Prostate gland (tissue), 2 donors: Measurements from ENCODE around the gene ATP5F1E. TPM values are rescaled to one million over a fixed set of nuclear protein-coding genes. Genes with fewer than 3 reads are reported as not detected.

Experiments used
- DNase-seq: peaks from one replicate; pipeline ENCODE4 v3.0.0-alpha.2; 2019; ENCODE audit warnings: low spot score
- H3K27ac ChIP-seq, 2 donors: fragments of 200-600 bp; sonication (generic); 2 replicates each; pipeline ENCODE4 v1.5.1; 2017 to 2019
- H3K27me3 ChIP-seq: fragments of 200-600 bp; sonication (generic); replicated peaks from 2 replicates; pipeline ENCODE4 v1.5.1; 2019; ENCODE audit not compliant: insufficient read depth
- H3K36me3 ChIP-seq, 2 donors: fragments of 200-600 bp; sonication (generic); 1 replicate in 1 of 2; 2 replicates in 1 of 2; pipeline versions ENCODE4 v1.5.1 to v1.8.1; 2017 to 2019
- H3K4me1 ChIP-seq: fragments of 200-600 bp; sonication (generic); replicated peaks from 2 replicates; pipeline ENCODE4 v1.5.1; 2019
- H3K4me3 ChIP-seq, 2 donors: fragments of 200-600 bp; sonication (generic); 2 replicates each; pipeline ENCODE4 v1.5.1; 2017 to 2019
- H3K9me3 ChIP-seq: fragments of 200-600 bp; sonication (generic); 2 replicates; pipeline ENCODE4 v1.5.1; 2017
- CTCF ChIP-seq, 4 experiments: fragments of 200-600 bp in 2 of 4; fragments of 450-650 bp in 2 of 4; sonication (generic) in 2 of 4; IDR thresholded peaks; 1 replicate in 3 of 4; 2 replicates in 1 of 4; pipeline ENCODE4 v1.5.1; 2016 to 2019; ENCODE audit warnings: antibody characterized with exemption in 4 of 4, mild to moderate bottlenecking in 2 of 4, moderate library complexity in 2 of 4
- POLR2A ChIP-seq: fragments of 450-650 bp; IDR thresholded peaks from one replicate; pipeline ENCODE4 v1.6.1; 2016; ENCODE audit warnings: antibody characterized with exemption, mild to moderate bottlenecking
- POLR2AphosphoS5 ChIP-seq: sonication (generic); formaldehyde crosslinking; IDR thresholded peaks from one replicate; pipeline ENCODE4 v1.6.1; 2017; ENCODE audit warnings: antibody characterized with exemption
- WGBS: methylation state at CpG from one replicate; pipeline ENCODE4 v1.1.5; 2018; 5-methylcytosine and 5-hydroxymethylcytosine counted together
- intact Hi-C: fragments of 100-400 bp; cut with DNase I; formaldehyde crosslinking; loops from one replicate; pipeline ENCODE4 v1.14.2; 2022
- total RNA-seq, 2 donors: library from RNA; depleted of rRNA; stranded (reverse); fragments of >200 nt; gene quantifications; one replicate each; pipeline ENCODE4 v1.1.0, GENCODE V29; 2016

Gene ATP5F1E
- total RNA-seq, 2 donors from 2014 or later: 23.5 to 24.4 TPM

GRCh38 chr20:59010995-59011873 is 20.9 kb downstream of the ATP5F1E start:
- H3K9me3 ChIP-seq: no peaks in the 10 kb centered on the region
- no peak overlapping the region for H3K27ac ChIP-seq
- no peak overlapping the region for H3K4me3 ChIP-seq
- 61% methylated on average over 17 of the region's 17 CpGs for WGBS
- no peaks in the 10 kb centered on the region for H3K27me3 ChIP-seq
- DNase-seq: peak; percentile 51
- no peaks in the 10 kb centered on the region for H3K36me3 ChIP-seq
- intact Hi-C loops: no loop called here
- no peaks in the 10 kb centered on the region for H3K4me1 ChIP-seq
- TF ChIP-seq CTCF (IDR thresholded peaks at IDR 0.05): no peak
- peak; percentile 51 for TF ChIP-seq POLR2AphosphoS5

- Histone ChIP-seq H3K27me3 (no peaks in the 10 kb centered on the region), H3K4me1 (peaks cover 5% of the 10 kb centered on the region), H3K27ac (no peak overlapping the region), H3K36me3 (no peaks in the 10 kb centered on the region), H3K9me3 (no peaks in the 10 kb centered on the region), H3K4me3 (no peak overlapping the region)
- no peak for DNase-seq
- TF ChIP-seq POLR2A: no peak
- no peak for TF ChIP-seq CTCF (IDR thresholded peaks at IDR 0.05)
- TF ChIP-seq POLR2AphosphoS5: no peak
- intact Hi-C loops: no loop called here
- 64% methylated on average over 8 of the region's 8 CpGs for WGBS
These were observed 21.7 kb downstream of the ATP5F1E start for GRCh38 chr20:59010321-59010994.

GRCh38 chr20:59008715-59009336 is 23.3 kb downstream of the ATP5F1E start:
- Histone ChIP-seq H3K27ac (no peak overlapping the region), H3K27me3 (no peaks in the 10 kb centered on the region), H3K36me3 (no peaks in the 10 kb centered on the region), H3K9me3 (no peaks in the 10 kb centered on the region), H3K4me1 (peaks cover 7% of the 10 kb centered on the region), H3K4me3 (no peak overlapping the region)
- WGBS: 88% methylated on average over 8 of the region's 8 CpGs
- DNase-seq: no peak
- intact Hi-C loops: no loop called here
- no peak for TF ChIP-seq CTCF (IDR thresholded peaks at IDR 0.05)
- no peak for TF ChIP-seq POLR2A
- no peak for TF ChIP-seq POLR2AphosphoS5

- WGBS: 84% methylated on average over 24 of the region's 24 CpGs
- no peaks in the 10 kb centered on the region for H3K36me3 ChIP-seq
- TF ChIP-seq POLR2AphosphoS5 (no peak), POLR2A (no peak), CTCF (IDR thresholded peaks at IDR 0.05) (no peak)
- DNase-seq: no peak
- peaks cover 7% of the 10 kb centered on the region for H3K4me1 ChIP-seq
- H3K9me3 ChIP-seq: no peaks in the 10 kb centered on the region
- H3K4me3 ChIP-seq: peak overlapping the region; percentile 66 to 68
- no peaks in the 10 kb centered on the region for H3K27me3 ChIP-seq
- peak overlapping the region; percentile 72 to 76 for H3K27ac ChIP-seq
- intact Hi-C loops: no loop called here
These were observed 24.2 kb downstream of the ATP5F1E start for GRCh38 chr20:59007665-59008511.
